HTERT RPE-1 (cell line): ENCODE data around the gene ZNF70.

ENCODE experiments used
- in situ Hi-C: fragments of 300-500 bp; cut with MboI; formaldehyde crosslinking; loops from 4 replicates; pipeline ENCODE4 v1.14.3; 2020; ENCODE audit warnings: low sequenced_read_pairs

ZNF70 gene

DNA sequence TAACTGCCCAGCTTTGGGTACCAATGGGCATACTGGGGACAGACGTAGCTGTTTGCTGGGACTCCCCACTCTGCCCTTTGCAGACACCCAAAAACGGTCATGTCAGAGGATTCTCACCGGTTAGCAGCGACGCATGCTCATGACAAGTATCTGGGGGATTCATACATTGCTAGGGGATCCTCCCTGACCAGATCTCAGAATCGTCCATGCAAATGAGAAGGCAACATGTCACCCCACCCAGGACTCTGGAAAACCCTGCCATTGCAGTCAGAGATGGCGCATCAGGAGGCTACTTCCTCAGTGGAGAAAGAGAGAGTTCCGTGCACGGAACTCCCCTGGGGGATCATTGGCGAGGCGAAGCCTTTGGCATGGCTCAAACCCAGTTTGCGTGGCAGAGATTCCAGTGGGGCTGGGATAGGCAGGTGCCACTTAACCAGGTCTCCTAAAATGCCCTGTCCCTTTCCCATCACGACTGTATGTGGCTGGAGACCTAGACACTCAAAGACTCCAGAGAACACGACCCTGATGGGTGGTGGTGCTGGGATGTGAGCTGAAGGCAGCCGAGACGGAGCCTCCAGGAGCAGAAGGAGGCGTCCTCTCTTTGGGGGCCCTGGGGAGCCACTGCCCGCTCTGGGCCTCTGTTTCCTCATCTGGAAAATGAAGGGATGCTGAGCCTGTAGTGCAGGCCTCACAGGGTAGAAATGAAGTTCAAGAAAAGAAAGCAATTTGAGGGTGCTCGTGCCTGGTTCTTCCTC is 55.2 kb downstream of the ZNF70 start:
- in situ Hi-C loops, result no loop called here

DNA sequence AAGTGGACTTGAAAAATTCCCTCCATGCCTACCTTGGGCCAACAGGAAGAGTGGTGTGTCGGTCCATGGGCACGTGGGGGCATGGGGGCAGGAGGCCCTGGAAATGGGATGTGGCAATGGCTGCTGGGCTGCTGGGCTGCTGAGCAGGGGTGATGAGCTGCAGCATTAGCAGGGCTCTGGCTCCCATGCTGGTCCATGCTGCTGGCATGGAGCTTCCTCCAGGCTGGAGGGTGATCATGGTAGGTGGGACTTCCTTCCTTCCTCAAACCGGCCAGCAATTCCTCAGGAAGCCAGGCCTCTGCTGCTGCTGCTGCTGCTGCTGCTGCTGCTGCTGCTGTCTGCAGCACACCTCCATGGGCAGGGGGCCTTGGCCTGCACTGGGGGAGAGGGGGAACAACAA is 55.8 kb downstream of the ZNF70 start:
- in situ Hi-C loops, result no loop called here

DNA sequence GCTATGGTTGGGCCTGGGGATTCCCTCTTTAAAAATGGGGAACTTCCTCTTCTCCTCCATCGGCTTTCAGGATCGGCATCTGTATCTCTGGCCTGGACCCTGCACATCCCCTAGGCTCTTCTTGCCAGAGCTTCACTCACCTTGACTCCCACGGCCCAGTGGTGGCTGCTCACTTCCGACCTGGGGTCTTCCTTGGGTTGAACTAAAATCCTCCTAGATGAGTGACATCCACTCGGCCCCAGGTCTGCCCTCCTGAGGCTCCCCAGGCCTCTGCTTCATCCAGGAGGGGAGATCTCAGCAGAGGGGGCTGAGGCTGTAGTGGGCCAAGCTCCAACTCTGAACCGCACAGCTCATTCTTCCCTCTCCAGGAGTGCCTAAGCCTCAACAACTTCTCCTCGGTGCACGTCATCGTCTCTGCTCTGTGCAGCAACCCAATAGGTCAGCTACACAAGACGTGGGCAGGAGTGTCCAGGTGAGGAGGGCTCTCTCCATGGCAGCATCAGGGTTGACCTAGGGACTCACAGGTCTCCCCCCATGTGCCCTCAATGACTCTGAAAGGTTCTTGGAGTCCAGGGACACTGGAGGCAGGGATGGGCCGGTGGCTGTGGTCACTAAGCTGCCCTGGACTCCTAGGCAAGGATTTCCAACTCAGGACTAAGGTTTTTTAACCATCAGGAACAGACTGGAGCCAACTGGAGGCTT is 56.8 kb downstream of the ZNF70 start:
- in situ Hi-C loops, result no loop called here

DNA sequence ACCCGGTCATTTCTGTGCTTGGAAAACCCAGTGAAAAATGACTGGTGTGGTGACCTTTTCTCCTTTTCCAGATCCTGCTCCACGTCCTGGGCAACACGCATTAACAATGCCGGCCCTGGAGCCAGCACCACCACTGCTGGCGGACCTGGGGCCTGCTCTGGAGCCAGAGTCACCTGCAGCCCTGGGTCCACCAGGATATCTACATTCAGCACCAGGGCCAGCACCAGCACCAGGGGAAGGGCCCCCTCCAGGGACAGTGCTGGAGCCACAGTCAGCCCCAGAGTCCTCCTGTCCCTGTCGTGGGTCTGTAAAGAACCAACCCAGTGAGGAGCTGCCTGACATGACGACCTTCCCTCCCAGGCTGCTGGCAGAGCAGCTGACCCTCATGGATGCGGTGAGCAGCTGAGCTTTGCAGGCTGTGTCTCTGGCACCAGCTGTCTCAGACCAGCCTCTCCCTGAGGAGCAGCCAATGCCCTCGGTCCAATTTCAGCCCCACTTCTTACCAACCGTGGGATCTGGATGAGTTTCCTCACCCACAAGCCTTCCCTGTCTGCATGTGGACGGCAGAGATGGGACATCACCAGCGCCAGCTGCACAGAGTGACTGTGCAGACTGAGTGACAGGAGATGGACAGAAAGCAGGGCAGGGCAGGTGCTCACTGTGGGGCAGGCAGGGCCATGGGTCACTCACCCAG is 58.2 kb downstream of the ZNF70 start:
- in situ Hi-C loops, result no loop called here

DNA sequence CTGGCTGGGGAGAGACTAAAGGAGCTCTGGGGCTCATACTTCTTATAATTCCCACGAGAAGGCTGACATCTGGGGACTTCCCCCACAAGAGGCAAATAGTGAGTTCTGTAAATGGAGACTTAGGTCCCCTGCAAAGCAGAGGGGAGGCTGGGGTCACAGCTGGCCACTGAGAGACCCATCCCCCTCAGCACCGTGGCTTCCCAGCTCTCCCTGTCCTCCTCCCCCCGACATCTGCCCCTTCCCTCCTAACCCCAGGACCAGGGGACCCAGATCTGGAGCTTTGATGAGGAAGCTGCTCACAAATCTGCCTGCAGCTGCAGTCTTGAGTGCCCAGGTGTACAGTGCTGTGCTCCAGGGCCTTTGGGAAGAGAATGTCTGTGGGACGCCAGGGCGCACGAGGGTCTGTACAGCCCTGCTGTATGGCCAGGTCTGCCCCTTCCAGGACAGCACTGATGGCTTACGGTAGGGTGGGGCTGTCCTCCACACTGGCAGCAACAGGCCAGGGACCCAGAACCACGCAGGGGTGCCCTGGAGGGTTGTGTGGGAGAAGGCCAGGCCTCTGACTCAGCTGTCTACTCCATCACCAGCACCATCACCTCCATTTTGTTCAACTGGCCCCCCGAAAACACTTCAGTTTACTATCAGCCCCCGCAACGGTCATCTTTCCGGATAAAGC is 59.0 kb downstream of the ZNF70 start:
- in situ Hi-C loops, result no loop called here

DNA sequence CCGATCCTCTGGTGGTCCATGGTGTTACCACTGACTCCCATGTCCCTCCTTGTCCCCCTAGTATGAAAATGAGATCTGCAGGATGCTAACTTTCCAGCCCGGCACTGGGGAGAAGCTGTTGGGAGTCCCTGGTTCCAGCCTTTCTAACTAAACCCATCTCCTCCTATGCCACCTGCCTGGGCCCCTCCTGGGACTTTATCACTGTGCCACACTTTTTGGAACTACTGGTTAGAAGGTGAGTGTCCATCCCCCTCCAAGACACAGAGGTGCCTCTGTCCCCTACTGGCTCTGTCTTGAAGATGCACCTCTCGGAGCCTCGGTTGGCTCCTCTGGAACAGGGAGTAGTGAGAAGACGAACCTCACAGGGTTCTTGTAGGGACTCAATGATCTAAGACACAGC is 60.2 kb downstream of the ZNF70 start, which contains the start of gene RGL4:
Gene RGL4, plus strand, starts transcription at position 301 of the 400 bp plus-strand sequence. CDS start 1,018 bp downstream, outside the sequence.
- in situ Hi-C loops, result no loop called here

DNA sequence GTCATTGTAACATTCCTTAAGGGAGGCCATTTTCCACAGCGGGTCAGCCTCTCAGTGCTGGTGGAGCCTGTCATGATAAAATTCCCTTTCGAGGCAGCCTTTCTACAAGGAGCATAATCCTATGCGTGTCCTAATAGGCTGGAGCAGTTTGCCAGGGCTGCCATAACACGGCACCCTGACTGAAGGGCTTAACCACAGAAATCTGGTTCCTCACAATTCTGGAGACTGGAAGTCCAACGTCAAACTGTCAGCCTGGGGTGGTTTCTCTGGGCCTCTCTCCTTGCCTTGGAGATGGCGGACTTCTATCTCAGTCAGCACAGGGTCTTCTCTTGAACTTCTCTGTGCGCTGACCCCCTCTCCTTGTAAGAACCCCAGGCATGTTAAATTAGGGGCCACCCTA is 61.5 kb downstream of the ZNF70 start:
- in situ Hi-C loops, result no loop called here
